K562 (cell line): Measurements from ENCODE around the gene FOSL1. TPM values are rescaled to one million over a fixed set of nuclear protein-coding genes. Genes with fewer than 3 reads are reported as not detected.

ENCODE experiments used
- BACH1 ChIP-seq: fragments of 200-800 bp; sonication (Bioruptor generic); IDR thresholded peaks from 2 replicates; pipeline ENCODE4 v1.6.1; 2016; ENCODE audit warnings: missing genetic modification characterization, missing compliant biosample characterization
- CREBBP ChIP-seq: IDR thresholded peaks from one replicate; pipeline ENCODE4 v1.6.1; 2012; ENCODE audit warnings: low read depth, mild to moderate bottlenecking, control low read depth, inconsistent platforms, low read length
- FOXP1 ChIP-seq: sonication (generic); formaldehyde crosslinking; IDR thresholded peaks from 2 replicates; pipeline ENCODE4 v1.8.0; 2022; ENCODE audit warnings: mild to moderate bottlenecking, missing genetic modification reagents
- MAZ ChIP-seq, 2 experiments: fragments of 450-650 bp in 1 of 2; sonication (generic) in 1 of 2; formaldehyde crosslinking; IDR thresholded peaks in 1 of 2; conservative IDR thresholded peaks in 1 of 2; 2 replicates each; pipeline versions ENCODE4 v1.4.0 to v1.5.0; 2020; ENCODE audit warnings: mild to moderate bottlenecking in 1 of 2, missing genetic modification reagents in 1 of 2
- PHF20 ChIP-seq: fragments of 450-650 bp; IDR thresholded peaks from 2 replicates; pipeline ENCODE4 v1.6.1; 2018; ENCODE audit not compliant: partially characterized antibody
- RBM39 ChIP-seq: fragments of 200-400 bp; formaldehyde crosslinking; optimal IDR thresholded peaks from 2 replicates; pipeline ENCODE3; 2018; ENCODE audit warnings: low read depth, low read length
- SAP30 ChIP-seq: fragments of 200-600 bp; sonication (generic); IDR thresholded peaks from 2 replicates; pipeline ENCODE4 v1.6.1; 2012; ENCODE audit warnings: borderline replicate concordance, low read depth, mild to moderate bottlenecking, moderate library complexity, low read length, control low read depth, inconsistent platforms; ENCODE audit not compliant: insufficient read depth, poor library complexity, severe bottlenecking
- TCF3 ChIP-seq: sonication (generic); formaldehyde crosslinking; IDR thresholded peaks from 2 replicates; pipeline ENCODE4 v1.4.0; 2020; ENCODE audit warnings: mild to moderate bottlenecking, missing genetic modification reagents
- TFAM ChIP-seq: fragments of 250-450 bp; sonication (Bioruptor Pico); conservative IDR thresholded peaks from 2 replicates; pipeline ENCODE4 v1.5.0; 2021; ENCODE audit warnings: mild to moderate bottlenecking, moderate library complexity
- ZFP1 ChIP-seq: fragments of 450-650 bp; formaldehyde crosslinking; IDR thresholded peaks from 2 replicates; pipeline ENCODE4 v1.4.0; 2020; ENCODE audit warnings: mild to moderate bottlenecking, mixed read lengths
- ZNF431 ChIP-seq: sonication (generic); formaldehyde crosslinking; IDR thresholded peaks from 2 replicates; pipeline ENCODE4 v1.8.0; 2022; ENCODE audit warnings: mild to moderate bottlenecking, missing genetic modification reagents
- ZNF785 ChIP-seq: fragments of 250-450 bp; sonication (Bioruptor Pico); IDR thresholded peaks from 2 replicates; pipeline ENCODE4 v1.4.0; 2020; ENCODE audit warnings: mild to moderate bottlenecking
- polyA plus RNA-seq, 8 experiments: library from polyadenylated mRNA; depleted of rRNA in 4 of 8; stranded (reverse) in 5 of 8; unstranded in 3 of 8; fragments of >200 nt; fragmentation: Nextera tagmentation in 2 of 8; fragmentation: Illumina TruSeq in 1 of 8; extraction: Ambion mirVana in 2 of 8; extraction: Trizol in 1 of 8; gene quantifications; 2 replicates each; pipeline versions ENCODE4 v1.2.1 to v1.2.3, GENCODE V29; 2011 to 2014; ENCODE audit warnings: inconsistent platforms in 1 of 8, missing spikeins in 1 of 8
- total RNA-seq, 7 experiments: library from RNA; depleted of rRNA in 6 of 7; stranded (reverse); fragments of >200 nt in 6 of 7; fragmentation: Illumina TruSeq in 2 of 7; extraction: Trizol in 2 of 7; gene quantifications; 2 replicates each; pipeline versions ENCODE4 v1.2.1 to v1.2.3, GENCODE V29; 2011 to 2021; ENCODE audit warnings: low replicate concordance in 1 of 7
- TF ChIP-seq, protein P1 (sequence below): fragments of 250-450 bp; sonication (Bioruptor Pico); IDR thresholded peaks from 2 replicates; pipeline ENCODE4 v1.4.0; 2020; ENCODE audit warnings: borderline replicate concordance
- TF ChIP-seq, protein P2 (sequence below): fragments of 450-650 bp; IDR thresholded peaks from 2 replicates; pipeline ENCODE4 v1.6.1; 2017; ENCODE audit warnings: mild to moderate bottlenecking, moderate library complexity
- TF ChIP-seq, protein P3 (sequence below): fragments of 250-450 bp; sonication (Bioruptor Pico); IDR thresholded peaks from 2 replicates; pipeline ENCODE4 v1.8.0; 2021; ENCODE audit warnings: mild to moderate bottlenecking, moderate library complexity
- TF ChIP-seq, protein P4 (sequence below): sonication (generic); formaldehyde crosslinking; IDR thresholded peaks from 2 replicates; pipeline ENCODE4 v1.8.0; 2022; ENCODE audit warnings: mild to moderate bottlenecking, missing genetic modification reagents

The FOSL1 gene
- total and polyA plus RNA-seq, 9 of the 15 experiments (the other 6 are each of a cell fraction or from before 2014, with no cell fraction given): 3.5 to 39.6 (median 10.0) TPM

DNA sequence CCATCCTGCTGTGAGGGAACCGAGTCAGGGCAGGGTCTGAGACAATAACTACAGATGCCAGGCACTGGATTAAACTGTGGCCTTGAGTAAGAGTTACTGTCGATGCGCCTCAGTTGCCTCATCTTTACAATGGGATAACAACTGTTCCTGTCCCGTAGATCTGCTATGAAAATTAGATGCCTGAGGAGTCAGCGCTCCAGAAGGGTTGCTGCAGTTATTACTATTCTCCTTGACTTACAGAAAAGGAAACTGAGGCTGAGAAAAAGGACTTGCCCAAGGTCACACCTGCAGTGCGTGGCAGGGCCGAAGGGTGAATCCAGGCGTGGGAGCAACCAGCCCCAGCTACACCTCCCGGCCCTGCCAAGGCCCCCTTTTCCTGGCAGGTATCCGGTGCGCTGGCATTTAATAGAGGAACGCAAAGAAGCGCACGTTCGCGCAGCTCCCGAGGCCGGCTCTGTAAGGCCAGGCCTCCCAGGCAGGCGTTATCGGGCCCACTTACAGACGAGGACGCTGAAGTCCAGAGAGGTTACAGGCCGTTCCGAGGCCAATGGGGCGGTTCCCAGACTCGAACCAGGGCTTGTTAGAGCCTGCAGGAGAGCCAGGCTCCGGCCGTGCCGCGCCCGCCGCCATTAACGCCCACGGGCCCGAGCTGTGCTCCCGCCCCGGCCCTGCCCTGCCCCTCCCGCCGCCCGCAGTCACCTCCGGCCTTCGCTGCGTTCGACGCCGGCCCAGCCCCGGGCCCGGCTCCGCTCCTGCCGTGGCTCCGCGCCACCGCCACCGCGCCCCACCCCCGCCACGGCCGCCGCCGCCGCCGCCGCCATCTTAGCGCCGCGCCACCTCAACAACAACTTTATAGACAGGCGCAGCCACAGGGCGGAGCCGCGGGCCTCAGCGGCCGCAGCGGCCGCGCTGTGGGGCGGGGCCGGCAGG, 18.3 kb upstream of the FOSL1 start, which contains the start of gene C11orf68 (continued):
- no peak for TF ChIP-seq ZFP1 (CRISPR knock-in tag)
- TF ChIP-seq TFAM (CRISPR knock-in tag): no peak
- TF ChIP-seq SAP30: no peak
- TF ChIP-seq, protein P1, sequence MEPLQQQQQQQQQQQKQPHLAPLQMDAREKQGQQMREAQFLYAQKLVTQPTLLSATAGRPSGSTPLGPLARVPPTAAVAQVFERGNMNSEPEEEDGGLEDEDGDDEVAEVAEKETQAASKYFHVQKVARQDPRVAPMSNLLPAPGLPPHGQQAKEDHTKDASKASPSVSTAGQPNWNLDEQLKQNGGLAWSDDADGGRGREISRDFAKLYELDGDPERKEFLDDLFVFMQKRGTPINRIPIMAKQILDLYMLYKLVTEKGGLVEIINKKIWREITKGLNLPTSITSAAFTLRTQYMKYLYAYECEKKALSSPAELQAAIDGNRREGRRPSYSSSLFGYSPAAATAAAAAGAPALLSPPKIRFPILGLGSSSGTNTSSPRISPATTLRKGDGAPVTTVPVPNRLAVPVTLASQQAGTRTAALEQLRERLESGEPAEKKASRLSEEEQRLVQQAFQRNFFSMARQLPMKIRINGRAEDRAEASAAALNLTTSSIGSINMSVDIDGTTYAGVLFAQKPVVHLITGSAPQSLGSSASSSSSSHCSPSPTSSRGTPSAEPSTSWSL (CRISPR knock-in tag): no peak
- no peak for TF ChIP-seq PHF20
- peak; percentile 18; the same call in 1 of the 2 replicates for TF ChIP-seq TCF3 (CRISPR knock-in tag)
- TF ChIP-seq RBM39: no peak
- TF ChIP-seq ZNF785: no peak
- peak; percentile 10; the same call in 1 of the 2 replicates for TF ChIP-seq FOXP1 (CRISPR knock-in tag)
- TF ChIP-seq, protein P2, sequence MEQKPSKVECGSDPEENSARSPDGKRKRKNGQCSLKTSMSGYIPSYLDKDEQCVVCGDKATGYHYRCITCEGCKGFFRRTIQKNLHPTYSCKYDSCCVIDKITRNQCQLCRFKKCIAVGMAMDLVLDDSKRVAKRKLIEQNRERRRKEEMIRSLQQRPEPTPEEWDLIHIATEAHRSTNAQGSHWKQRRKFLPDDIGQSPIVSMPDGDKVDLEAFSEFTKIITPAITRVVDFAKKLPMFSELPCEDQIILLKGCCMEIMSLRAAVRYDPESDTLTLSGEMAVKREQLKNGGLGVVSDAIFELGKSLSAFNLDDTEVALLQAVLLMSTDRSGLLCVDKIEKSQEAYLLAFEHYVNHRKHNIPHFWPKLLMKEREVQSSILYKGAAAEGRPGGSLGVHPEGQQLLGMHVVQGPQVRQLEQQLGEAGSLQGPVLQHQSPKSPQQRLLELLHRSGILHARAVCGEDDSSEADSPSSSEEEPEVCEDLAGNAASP: no peak
- TF ChIP-seq, protein P3, sequence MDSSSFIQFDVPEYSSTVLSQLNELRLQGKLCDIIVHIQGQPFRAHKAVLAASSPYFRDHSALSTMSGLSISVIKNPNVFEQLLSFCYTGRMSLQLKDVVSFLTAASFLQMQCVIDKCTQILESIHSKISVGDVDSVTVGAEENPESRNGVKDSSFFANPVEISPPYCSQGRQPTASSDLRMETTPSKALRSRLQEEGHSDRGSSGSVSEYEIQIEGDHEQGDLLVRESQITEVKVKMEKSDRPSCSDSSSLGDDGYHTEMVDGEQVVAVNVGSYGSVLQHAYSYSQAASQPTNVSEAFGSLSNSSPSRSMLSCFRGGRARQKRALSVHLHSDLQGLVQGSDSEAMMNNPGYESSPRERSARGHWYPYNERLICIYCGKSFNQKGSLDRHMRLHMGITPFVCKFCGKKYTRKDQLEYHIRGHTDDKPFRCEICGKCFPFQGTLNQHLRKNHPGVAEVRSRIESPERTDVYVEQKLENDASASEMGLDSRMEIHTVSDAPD (CRISPR knock-in tag): no peak
- TF ChIP-seq ZNF431 (CRISPR knock-in tag): no peak; the same call in 1 of the 2 replicates
- 0 out of 4 replicates have a peak, but pooled peaks of 1 of the 2 experiments have one; percentile 37 for TF ChIP-seq MAZ (CRISPR knock-in tag; conservative IDR thresholded peaks at IDR 0.05 in 1 of 2, IDR thresholded peaks at IDR 0.05 in 1 of 2)
- TF ChIP-seq BACH1 (tag): no peak
- no peak for TF ChIP-seq CREBBP
- TF ChIP-seq, protein P4, sequence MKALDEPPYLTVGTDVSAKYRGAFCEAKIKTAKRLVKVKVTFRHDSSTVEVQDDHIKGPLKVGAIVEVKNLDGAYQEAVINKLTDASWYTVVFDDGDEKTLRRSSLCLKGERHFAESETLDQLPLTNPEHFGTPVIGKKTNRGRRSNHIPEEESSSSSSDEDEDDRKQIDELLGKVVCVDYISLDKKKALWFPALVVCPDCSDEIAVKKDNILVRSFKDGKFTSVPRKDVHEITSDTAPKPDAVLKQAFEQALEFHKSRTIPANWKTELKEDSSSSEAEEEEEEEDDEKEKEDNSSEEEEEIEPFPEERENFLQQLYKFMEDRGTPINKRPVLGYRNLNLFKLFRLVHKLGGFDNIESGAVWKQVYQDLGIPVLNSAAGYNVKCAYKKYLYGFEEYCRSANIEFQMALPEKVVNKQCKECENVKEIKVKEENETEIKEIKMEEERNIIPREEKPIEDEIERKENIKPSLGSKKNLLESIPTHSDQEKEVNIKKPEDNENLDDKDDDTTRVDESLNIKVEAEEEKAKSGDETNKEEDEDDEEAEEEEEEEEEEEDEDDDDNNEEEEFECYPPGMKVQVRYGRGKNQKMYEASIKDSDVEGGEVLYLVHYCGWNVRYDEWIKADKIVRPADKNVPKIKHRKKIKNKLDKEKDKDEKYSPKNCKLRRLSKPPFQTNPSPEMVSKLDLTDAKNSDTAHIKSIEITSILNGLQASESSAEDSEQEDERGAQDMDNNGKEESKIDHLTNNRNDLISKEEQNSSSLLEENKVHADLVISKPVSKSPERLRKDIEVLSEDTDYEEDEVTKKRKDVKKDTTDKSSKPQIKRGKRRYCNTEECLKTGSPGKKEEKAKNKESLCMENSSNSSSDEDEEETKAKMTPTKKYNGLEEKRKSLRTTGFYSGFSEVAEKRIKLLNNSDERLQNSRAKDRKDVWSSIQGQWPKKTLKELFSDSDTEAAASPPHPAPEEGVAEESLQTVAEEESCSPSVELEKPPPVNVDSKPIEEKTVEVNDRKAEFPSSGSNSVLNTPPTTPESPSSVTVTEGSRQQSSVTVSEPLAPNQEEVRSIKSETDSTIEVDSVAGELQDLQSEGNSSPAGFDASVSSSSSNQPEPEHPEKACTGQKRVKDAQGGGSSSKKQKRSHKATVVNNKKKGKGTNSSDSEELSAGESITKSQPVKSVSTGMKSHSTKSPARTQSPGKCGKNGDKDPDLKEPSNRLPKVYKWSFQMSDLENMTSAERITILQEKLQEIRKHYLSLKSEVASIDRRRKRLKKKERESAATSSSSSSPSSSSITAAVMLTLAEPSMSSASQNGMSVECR: no peak
